ENCODE data around the gene RALBP1. TPM values are rescaled to one million over a fixed set of nuclear protein-coding genes. Genes with fewer than 3 reads are reported as not detected.

The RALBP1 gene
- total and polyA plus RNA-seq, 2 of the 4 experiments (the other 2 are of a cell fraction): 30.6 to 38.2 TPM

DNA sequence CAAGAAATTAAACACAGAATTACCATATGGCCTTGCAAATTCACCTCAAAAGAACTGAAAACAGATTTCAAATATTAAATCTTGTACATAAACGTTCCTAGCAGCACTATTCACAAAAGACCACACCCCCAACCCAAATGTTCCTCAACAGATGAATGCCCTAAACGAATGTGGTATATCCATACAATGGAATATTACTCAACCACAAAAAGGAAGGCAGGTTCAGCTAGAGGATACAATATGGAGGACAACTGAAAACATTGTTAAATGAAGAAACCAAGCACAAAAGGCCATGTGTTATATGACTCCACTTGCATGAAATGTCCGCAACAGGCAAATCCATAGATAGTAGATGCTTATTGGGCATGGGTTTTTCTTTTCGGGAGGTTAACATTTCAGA lies 77.3 kb downstream of the RALBP1 start:
- no peak overlapping the region for H2AK9ac ChIP-seq (replicated peaks; ENCODE audit: low read depth, low read length, poor library complexity)
- H3K9ac ChIP-seq (ENCODE audit: low read depth, low read length): no peak overlapping the region
- no peak overlapping the region for H3K14ac ChIP-seq (replicated peaks; ENCODE audit: low read depth, low read length)
- H3K4me3 ChIP-seq (ENCODE audit: insufficient read depth, low read depth, low read length): no peak overlapping the region
- H3K9me3 ChIP-seq (ENCODE audit: control insufficient read depth, insufficient read depth, low read length): peaks cover 4% of the 10 kb centered on the region
- BruUV-seq (replicated peaks): no TSS peak
- H4K8ac ChIP-seq (ENCODE audit: low read depth in 2 of 2, low read length in 2 of 2): no peak overlapping the region
- peaks cover under 1% of the 10 kb centered on the region for H3K4me1 ChIP-seq (ENCODE audit: control insufficient read depth, insufficient read depth, low read length)
- peaks cover 29 to 62% of the 10 kb centered on the region in 2 experiments for H3K79me1 ChIP-seq (ENCODE audit: low read depth in 1 of 2, low read length in 2 of 2)
- no peak overlapping the region for H3K4me2 ChIP-seq (ENCODE audit: low read depth, low read length)
- H4K5ac ChIP-seq (ENCODE audit: low read depth, low read length): no peak overlapping the region
- POLR2A ChIA-PET (ENCODE audit: unreplicated experiment): no interaction called here
- in situ Hi-C loops (cut with MboI; ENCODE audit: low sequenced_read_pairs) (no loop called here), intact Hi-C loops (cut with micrococcal nuclease) (no loop called here), dilution Hi-C loops (cut with HindIII; ENCODE audit: low sequenced_read_pairs, unreplicated experiment) (no loop called here)
- peaks cover 15% of the 10 kb centered on the region; the same call in 1 of the 2 replicates for H3K9me1 ChIP-seq (ENCODE audit: insufficient read depth, low read length)
- no peak overlapping the region for H2AK5ac ChIP-seq (ENCODE audit: low read depth, low read length)
- no peak overlapping the region for H3K18ac ChIP-seq (ENCODE audit: low read depth, low read length)
- H2AFZ ChIP-seq (replicated peaks; ENCODE audit: low read length, poor library complexity): no peak overlapping the region
- H2BK20ac ChIP-seq (ENCODE audit: low read depth, low read length): no peak overlapping the region
- no peak overlapping the region for H2BK15ac ChIP-seq (ENCODE audit: low read depth, low read length)
- 100% methylated on average over 1 of the region's 4 CpGs; no CpG with 5 or more reads in 1 of the 2 experiments for WGBS, 2 experiments (ENCODE audit: extremely low coverage in 2 of 2, insufficient read length in 1 of 2)
- CTCF ChIA-PET: no interaction called here
- H3K23ac ChIP-seq (ENCODE audit: low read depth, low read length): no peak overlapping the region
- H4K20me1 ChIP-seq (ENCODE audit: insufficient read depth, low read length): peaks cover 14% of the 10 kb centered on the region
- H3K56ac ChIP-seq (ENCODE audit: extremely low read depth, insufficient read depth, low read length): no peak overlapping the region
- H4K91ac ChIP-seq (ENCODE audit: insufficient read depth, low read depth, low read length): no peak overlapping the region
- ATAC-seq (ENCODE audit: low read depth) (no peak), DNase-seq (no peak)
- no peak overlapping the region for H2BK120ac ChIP-seq (ENCODE audit: low read depth, low read length)
- no peaks in the 10 kb centered on the region for H3K27me3 ChIP-seq (ENCODE audit: control insufficient read depth, insufficient read depth, low read length)
- no peak overlapping the region for H2BK5ac ChIP-seq (ENCODE audit: low read depth, low read length, poor library complexity, severe bottlenecking)
- no peak for TF ChIP-seq RCOR1 (IDR thresholded peaks at IDR 0.05; ENCODE audit: insufficient replicate concordance, low read length)
- TF ChIP-seq, protein P1, sequence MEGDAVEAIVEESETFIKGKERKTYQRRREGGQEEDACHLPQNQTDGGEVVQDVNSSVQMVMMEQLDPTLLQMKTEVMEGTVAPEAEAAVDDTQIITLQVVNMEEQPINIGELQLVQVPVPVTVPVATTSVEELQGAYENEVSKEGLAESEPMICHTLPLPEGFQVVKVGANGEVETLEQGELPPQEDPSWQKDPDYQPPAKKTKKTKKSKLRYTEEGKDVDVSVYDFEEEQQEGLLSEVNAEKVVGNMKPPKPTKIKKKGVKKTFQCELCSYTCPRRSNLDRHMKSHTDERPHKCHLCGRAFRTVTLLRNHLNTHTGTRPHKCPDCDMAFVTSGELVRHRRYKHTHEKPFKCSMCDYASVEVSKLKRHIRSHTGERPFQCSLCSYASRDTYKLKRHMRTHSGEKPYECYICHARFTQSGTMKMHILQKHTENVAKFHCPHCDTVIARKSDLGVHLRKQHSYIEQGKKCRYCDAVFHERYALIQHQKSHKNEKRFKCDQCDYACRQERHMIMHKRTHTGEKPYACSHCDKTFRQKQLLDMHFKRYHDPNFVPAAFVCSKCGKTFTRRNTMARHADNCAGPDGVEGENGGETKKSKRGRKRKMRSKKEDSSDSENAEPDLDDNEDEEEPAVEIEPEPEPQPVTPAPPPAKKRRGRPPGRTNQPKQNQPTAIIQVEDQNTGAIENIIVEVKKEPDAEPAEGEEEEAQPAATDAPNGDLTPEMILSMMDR (conservative IDR thresholded peaks at IDR 0.05; ENCODE audit: low read depth, low read length): no peak
- H3K27ac ChIP-seq (ENCODE audit: insufficient read depth, low read length): no peak overlapping the region
- H3K36me3 ChIP-seq (ENCODE audit: control insufficient read depth, insufficient read depth, low read length): peaks cover 54% of the 10 kb centered on the region
- no peak overlapping the region for H3K4ac ChIP-seq (ENCODE audit: low read depth, low read length)
